Stimulated activated naive CD4-positive, alpha-beta T cell treated with Interleukin-2 at 50 U/mL for 16 hours (primary cell): ENCODE measurements around the gene TRIM7.
"Not testable (repeated sequence)": the region's sequence is repeated elsewhere in the genome, so short reads cannot be mapped to it uniquely, and the experiment has no call there.

Experiments
- DNase-seq: peaks from one replicate; lab custom pipeline; 2025; lab: John Stamatoyannopoulos, UW

Gene TRIM7

GRCh38 chr5:181233088-181233800 lies 28.2 kb upstream of the TRIM7 start:
- DNase-seq, result no peak

GRCh38 chr5:181232593-181232992 lies 27.6 kb upstream of the TRIM7 start:
- DNase-seq, result no peak

- DNase-seq, result no peak
These were observed 26.4 kb upstream of the TRIM7 start for GRCh38 chr5:181231432-181231831.

- no peak for DNase-seq
These were observed 25.6 kb upstream of the TRIM7 start for GRCh38 chr5:181230551-181230950.

GRCh38 chr5:181229996-181230395 lies 25.0 kb upstream of the TRIM7 start:
- DNase-seq, result no peak

- no peak for DNase-seq
These were observed 19.6 kb upstream of the TRIM7 start for GRCh38 chr5:181224390-181225229.

GRCh38 chr5:181223729-181224389 lies 18.9 kb upstream of the TRIM7 start:
- no peak for DNase-seq

- DNase-seq, result no peak
These were observed 18.2 kb upstream of the TRIM7 start, which contains the start of gene TRIM41 for GRCh38 chr5:181223058-181223728. Gene TRIM41 (plus strand): TSS chr5:181223281. CDS start chr5:181224000, 719 bp downstream.

GRCh38 chr5:181222630-181223057 lies 17.6 kb upstream of the TRIM7 start:
- DNase-seq, result no peak

- no peak for DNase-seq
These were observed 17.0 kb upstream of the TRIM7 start for GRCh38 chr5:181221792-181222629.

- DNase-seq, result no peak
These were observed 16.3 kb upstream of the TRIM7 start for GRCh38 chr5:181221105-181221791.

GRCh38 chr5:181220178-181220515 lies 15.2 kb upstream of the TRIM7 start:
- no peak for DNase-seq

- no peak for DNase-seq
These were observed 14.5 kb upstream of the TRIM7 start for GRCh38 chr5:181219262-181220177.

- DNase-seq, result no peak
These were observed 13.8 kb upstream of the TRIM7 start for GRCh38 chr5:181218795-181219124.

GRCh38 chr5:181217803-181218062 lies 12.7 kb upstream of the TRIM7 start:
- no peak for DNase-seq

GRCh38 chr5:181217111-181217802 lies 12.3 kb upstream of the TRIM7 start:
- DNase-seq, result no peak

GRCh38 chr5:181215997-181216989 lies 11.3 kb upstream of the TRIM7 start:
- DNase-seq, result no peak

GRCh38 chr5:181214249-181214648 lies 9.3 kb upstream of the TRIM7 start:
- DNase-seq, result not testable (repeated sequence)
